T-helper 9 cell (primary cell): Measurements from ENCODE around the gene JAGN1.
A peak's percentile ranks its signal among the peaks of the same experiment; 100 is the strongest.
"Not testable (repeated sequence)": the region's sequence is repeated elsewhere in the genome, so short reads cannot be mapped to it uniquely, and the experiment has no call there.

ENCODE experiments used
- DNase-seq: peaks from one replicate; pipeline ENCODE4 v3.0.0-alpha.2; 2020

The JAGN1 gene

DNA sequence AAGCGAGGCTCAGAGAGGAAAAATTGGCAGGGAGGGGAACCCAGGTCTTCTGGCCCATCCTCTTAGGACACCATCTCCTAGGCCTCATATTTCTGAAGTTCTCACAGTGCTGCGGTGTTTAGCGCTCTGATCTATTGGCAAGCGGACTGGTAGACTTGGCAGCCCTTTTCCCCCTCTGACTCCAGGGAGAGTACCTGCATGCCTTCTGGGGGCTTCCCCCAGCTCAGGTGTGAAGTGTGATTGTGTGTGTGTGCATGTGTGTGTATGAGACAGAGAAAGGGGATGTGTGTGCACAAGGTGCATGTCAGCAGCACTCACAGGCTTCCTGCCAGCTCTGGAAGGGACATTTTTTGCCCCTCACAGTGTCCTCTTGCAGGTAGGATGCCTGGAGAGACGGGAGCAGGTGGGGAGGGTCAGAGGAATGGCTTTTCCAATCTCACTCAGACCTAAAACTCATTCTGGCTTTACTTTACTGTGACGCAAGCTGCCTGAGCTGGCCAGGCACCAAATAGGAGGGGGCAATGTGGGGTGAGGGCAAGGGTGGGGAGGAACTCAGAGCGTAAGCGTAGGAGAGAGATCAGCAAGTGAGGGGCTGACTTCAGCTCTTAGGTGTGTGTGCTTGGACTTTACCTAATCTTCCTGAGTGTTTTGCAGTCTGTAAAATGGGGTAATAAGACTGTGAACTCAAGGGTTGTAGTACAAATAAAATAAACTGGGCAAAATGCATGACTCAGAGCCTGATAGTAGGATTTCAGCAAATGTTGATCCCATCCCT is 8.2 kb downstream of the JAGN1 start:
- DNase-seq = no peak

- no peak for DNase-seq
Measured at GRCh38 chr3:9899289-9899791, 8.9 kb downstream of the JAGN1 start.

- DNase-seq = not testable (repeated sequence)
Measured at GRCh38 chr3:9900965-9901415, 10.6 kb downstream of the JAGN1 start.

GRCh38 chr3:9901967-9902366 is 11.6 kb downstream of the JAGN1 start:
- peak; percentile 13 for DNase-seq

DNA sequence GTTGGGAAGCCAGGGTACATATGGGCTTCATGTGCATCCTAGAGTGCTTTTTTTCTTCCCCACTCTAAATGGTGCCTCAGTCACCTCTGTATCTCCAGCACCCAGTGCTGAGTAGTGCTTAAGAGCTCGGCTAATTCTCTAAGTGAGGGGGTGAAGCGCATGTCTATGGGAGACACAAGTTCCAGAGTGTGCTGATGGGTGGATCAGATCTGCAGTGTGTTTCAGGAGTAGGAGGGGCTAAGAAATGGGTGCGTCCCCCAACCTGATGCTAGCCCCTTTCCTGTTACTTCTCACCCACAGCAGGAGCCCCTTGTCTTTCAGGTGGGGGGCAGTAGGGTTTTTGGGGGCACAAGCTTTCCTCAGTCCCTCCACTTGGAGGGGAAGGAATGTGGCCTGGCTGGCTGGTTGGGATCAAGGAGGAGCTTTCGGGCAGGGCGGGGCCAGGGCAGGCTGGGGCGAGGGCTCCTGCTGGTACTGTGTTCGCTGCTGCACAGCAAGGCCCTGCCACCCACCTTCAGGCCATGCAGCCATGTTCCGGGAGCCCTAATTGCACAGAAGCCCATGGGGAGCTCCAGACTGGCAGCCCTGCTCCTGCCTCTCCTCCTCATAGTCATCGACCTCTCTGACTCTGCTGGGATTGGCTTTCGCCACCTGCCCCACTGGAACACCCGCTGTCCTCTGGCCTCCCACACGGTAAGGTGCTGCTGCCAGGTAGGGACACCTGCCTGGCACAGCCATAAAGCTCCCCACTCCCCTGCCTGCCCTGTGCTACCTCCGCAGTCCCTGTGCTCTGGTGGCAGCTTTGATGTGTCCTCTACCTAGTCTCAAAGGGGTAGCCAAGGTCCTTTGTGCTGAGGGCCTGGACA is 12.2 kb downstream of the JAGN1 start, which contains the start of gene IL17RE:
Gene IL17RE (plus strand): TSS at position 477 of the 866 bp plus-strand sequence. CDS start 85 bp downstream, at position 562.
- DNase-seq = no peak

DNA sequence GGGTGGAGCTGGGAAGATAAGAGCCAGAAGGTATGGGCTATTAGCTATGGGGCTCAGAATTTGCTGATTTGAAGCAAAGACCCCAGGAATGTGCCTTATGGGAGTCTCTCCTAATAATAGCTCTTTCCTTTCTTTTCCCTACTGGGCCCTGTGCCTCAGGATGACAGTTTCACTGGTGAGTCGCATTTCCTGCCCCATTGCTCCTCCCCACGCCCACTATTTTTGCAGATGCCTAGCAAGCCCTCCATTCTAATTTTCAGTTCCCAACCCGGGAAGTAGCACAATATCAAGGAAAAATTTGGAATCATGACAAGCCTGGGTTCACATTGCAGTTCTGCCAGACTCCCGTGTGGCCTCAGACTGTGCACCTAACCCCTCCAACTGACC is 12.8 kb downstream of the JAGN1 start:
- no peak for DNase-seq

GRCh38 chr3:9903904-9904303 is 13.5 kb downstream of the JAGN1 start:
- no peak for DNase-seq

- no peak for DNase-seq
Measured at GRCh38 chr3:9906480-9906879, 16.1 kb downstream of the JAGN1 start.

DNA sequence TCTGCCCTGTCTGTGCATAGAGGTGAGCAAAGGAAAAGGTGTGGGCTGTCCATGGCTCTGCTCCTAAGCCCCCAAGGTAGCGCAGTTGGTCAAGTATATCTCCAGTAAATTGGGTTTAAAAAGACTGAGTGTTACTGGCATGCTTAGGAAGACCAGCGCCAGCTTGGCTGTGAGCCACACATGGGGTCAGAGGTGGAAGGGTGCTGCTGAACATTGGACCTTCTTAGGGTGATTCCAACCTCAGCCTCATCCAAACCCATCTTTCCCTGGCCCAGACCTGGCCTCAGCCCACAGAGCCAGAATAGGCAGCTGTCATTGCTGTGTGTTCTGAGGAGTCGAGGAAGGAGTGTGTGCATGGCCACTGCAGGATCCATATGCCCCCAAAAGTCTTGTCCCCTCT is 17.9 kb downstream of the JAGN1 start:
- DNase-seq = no peak

GRCh38 chr3:9909221-9910013 is 19.0 kb downstream of the JAGN1 start:
- no peak for DNase-seq

DNA sequence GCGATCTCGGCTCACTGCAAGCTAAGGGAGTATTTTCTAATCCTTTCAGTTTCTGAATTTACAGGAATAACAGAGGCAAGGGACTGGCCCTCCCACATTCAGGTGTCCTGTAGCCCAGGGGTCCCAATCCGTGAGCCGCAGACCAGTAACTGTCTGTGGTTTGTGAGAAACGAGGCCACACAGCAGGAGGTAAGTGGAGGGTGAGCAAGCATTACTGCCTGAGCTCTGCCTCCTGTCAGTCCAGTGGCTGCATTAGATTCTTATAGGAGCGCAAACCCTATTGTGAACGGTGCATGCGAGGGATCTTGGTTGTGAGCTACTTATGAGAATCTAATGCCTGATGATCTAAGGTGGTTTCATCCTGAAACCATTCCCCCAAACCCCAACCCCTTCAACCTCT is 21.5 kb downstream of the JAGN1 start:
- no peak for DNase-seq

DNA sequence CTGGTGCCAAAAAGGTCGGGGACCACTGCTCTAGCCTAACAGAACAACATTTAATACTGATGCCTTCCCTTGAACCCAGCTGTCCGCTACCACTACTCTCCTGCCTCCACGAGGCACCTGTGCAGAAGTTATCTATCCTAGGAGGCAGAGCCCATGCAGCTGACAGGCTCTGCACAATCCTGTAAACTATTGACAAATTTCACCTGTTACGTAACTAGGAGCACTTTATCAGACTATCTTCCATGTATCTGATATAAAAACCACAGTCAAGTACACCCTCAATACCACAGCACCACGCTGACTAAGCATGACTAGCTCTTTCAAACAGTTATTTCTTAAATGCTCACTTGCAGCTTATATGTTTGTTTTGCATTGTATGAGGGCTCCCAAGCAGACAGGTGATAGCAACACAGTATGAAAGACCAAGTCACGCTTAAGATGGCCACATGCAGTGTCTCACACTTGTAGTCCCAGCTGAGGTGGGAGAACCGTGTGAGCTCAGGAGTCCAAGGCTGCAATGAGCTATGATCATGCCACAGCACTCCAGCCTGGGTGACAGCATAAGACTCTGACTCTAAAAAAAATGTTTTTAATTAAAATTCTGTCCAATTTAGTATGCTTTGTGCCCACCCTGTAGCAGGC is 22.0 kb downstream of the JAGN1 start:
- DNase-seq = no peak

GRCh38 chr3:9913601-9914000 is 23.2 kb downstream of the JAGN1 start:
- no peak for DNase-seq

DNA sequence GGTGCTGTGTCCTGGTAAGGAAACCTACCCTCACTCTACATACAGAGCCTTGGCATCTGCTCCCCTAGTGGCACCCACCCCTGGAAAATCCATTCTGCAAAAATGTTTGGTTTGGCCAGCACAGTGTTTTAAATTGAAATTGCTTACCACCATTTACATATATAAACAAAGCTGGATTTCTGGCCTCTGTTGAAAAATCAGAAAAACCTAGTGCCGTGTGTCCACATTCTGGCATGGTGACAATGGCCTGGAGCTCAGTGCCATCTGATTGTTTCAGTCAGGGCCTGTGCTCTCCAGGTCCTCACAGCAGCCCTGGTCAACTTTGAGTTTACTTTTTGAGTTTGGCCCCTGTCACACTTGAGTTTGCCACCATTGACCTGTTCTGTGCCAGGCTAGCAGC is 23.6 kb downstream of the JAGN1 start:
- no peak for DNase-seq

DNA sequence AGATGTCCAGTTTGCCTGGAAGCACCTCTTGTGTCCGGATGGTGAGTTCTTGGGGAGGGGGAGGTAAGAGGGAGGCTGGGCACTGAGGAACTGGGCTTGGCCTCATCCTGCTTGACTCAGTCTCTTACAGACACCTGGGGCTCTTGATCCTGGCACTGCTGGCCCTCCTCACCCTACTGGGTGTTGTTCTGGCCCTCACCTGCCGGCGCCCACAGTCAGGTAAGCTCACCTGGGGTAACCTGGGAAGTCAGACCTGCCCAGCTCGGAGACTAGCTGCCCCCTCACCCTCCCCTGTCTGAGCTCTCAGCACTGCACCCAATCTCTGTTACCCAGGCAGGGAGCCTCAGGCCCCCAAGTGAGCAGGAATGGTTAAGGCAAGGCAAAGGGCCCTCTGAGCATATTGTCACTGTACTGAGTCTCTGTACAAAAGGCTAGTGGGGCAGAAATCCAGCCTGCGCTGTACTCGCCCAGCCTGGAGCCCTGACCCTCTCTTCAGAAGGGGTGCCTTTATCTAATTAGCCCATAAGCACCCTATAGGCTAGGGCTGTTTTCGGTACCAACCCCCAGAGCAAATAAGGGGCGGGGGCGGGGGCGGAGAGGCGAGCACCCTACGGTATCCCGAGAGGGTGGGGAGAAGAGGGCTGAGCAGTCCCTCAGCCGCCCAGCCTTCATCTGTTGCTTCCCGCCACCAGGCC is 24.3 kb downstream of the JAGN1 start:
- DNase-seq = no peak

DNA sequence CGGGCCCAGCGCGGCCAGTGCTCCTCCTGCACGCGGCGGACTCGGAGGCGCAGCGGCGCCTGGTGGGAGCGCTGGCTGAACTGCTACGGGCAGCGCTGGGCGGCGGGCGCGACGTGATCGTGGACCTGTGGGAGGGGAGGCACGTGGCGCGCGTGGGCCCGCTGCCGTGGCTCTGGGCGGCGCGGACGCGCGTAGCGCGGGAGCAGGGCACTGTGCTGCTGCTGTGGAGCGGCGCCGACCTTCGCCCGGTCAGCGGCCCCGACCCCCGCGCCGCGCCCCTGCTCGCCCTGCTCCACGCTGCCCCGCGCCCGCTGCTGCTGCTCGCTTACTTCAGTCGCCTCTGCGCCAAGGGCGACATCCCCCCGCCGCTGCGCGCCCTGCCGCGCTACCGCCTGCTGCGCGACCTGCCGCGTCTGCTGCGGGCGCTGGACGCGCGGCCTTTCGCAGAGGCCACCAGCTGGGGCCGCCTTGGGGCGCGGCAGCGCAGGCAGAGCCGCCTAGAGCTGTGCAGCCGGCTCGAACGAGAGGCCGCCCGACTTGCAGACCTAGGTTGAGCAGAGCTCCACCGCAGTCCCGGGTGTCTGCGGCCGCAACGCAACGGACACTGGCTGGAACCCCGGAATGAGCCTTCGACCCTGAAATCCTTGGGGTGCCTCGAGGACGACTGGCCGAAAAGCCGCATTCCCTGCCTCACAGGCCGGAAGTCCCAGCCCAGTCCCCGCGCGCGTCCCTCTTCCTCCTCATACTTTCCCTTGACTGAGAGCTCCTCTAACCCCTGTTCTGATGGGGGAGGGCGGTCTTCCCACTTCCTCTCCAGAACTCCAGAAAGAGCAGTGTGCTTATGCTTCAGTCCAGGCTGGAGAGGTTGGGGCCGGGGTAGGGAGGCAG is 25.1 kb downstream of the JAGN1 start:
- peak; percentile 15 for DNase-seq

GRCh38 chr3:9916346-9916733 is 25.9 kb downstream of the JAGN1 start:
- DNase-seq = no peak

DNA sequence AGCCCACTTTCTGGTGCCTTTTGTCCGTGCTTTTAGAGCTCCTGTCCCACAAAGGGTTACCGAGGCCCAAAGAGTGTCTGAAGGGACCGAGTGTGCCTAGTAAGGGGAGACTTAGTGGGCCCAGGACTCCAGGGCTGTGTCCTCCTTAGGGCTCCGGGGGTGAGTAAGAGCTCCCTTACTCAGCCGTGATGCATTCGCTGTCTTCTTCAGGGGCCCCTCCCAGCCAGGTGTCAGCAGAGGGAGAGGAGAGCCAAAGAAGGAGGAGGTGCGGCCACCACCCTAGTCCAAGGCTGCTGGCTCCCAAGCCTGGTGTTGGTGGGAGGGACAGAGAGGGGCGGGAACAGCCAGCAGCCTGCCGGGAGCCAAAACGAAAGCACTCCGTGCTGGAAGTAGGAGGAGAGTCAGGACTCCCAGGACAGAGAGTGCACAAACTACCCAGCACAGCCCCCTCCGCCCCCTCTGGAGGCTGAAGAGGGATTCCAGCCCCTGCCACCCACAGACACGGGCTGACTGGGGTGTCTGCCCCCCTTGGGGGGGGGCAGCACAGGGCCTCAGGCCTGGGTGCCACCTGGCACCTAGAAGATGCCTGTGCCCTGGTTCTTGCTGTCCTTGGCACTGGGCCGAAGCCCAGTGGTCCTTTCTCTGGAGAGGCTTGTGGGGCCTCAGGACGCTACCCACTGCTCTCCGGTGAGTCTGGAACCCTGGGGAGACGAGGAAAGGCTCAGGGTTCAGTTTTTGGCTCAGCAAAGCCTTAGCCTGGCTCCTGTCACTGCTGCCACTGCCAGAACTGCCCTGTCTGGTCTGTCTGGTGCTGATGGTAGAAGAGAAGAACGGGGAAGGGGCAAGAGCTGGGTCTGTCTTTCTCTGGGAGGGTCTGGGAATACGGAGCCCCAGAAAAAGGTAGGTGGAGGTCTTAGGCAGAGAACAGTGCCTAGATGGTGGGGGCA is 26.6 kb downstream of the JAGN1 start, which contains the start of gene IL17RC:
Gene IL17RC (plus strand): TSS at position 365 of the 947 bp plus-strand sequence. CDS start 218 bp downstream, at position 583.
- DNase-seq = no peak

GRCh38 chr3:9917820-9918219 is 27.4 kb downstream of the JAGN1 start:
- no peak for DNase-seq
